PC-3 (cell line): ENCODE results near the gene MED4. TPM values are rescaled to one million over a fixed set of nuclear protein-coding genes. Genes with fewer than 3 reads are reported as not detected.
A peak's percentile ranks its signal among the peaks of the same experiment; 100 is the strongest.

ENCODE experiments used
- ATAC-seq: fragments of 200-7000 bp; cut with Tn5 transposase; 2 replicates; pipeline ENCODE4 v1.9.1; 2020; ENCODE audit warnings: mild to moderate bottlenecking, moderate library complexity
- BruUV-seq: library from RNA; stranded (reverse); fragments of 400-500 nt; replicated peaks from 2 replicates; lab custom pipeline; 2021; lab: Mats Ljungman, UMichigan
- CTCF ChIA-PET: fragments of 300-600 bp; sonication (Branson Sonifier 250); formaldehyde crosslinking; loops from one replicate; lab custom pipeline; 2022; ENCODE audit warnings: antibody characterized with exemption; lab: Charles Lee
- POLR2A ChIA-PET: fragments of 300-600 bp; sonication (Branson Sonifier 250); formaldehyde crosslinking; loops from one replicate; lab custom pipeline; 2022; ENCODE audit warnings: antibody characterized with exemption; ENCODE audit not compliant: unreplicated experiment; lab: Charles Lee
- DNase-seq: peaks from one replicate; pipeline ENCODE4 v3.0.0-alpha.2; 2015
- H2AFZ ChIP-seq: fragments of 300-600 bp; sonication (generic); 2 replicates; pipeline ENCODE4 v1.6.0; 2016; ENCODE audit warnings: antibody characterized with exemption, low read length
- H3F3A ChIP-seq: fragments of 300-600 bp; sonication (generic); one replicate; pipeline ENCODE4 v1.6.0; 2017; ENCODE audit warnings: antibody characterized with exemption, low read length, control low read depth, mild to moderate bottlenecking; ENCODE audit not compliant: unreplicated experiment
- H3K27ac ChIP-seq: fragments of 300-600 bp; sonication (generic); 2 replicates; pipeline ENCODE4 v1.5.1; 2016; ENCODE audit warnings: mild to moderate bottlenecking, low read length
- H3K27me3 ChIP-seq: fragments of 300-600 bp; sonication (generic); 2 replicates; pipeline ENCODE4 v1.6.1; 2016; ENCODE audit warnings: low read length, mixed read lengths
- H3K36me3 ChIP-seq: fragments of 300-600 bp; sonication (generic); 2 replicates; pipeline ENCODE4 v1.6.1; 2016; ENCODE audit warnings: low read depth, mixed run types, low read length, mixed read lengths
- H3K4me1 ChIP-seq: fragments of 300-600 bp; sonication (generic); 2 replicates; pipeline ENCODE4 v1.5.1; 2016; ENCODE audit warnings: low read length; ENCODE audit not compliant: insufficient read depth
- H3K4me2 ChIP-seq: fragments of 300-600 bp; sonication (generic); 2 replicates; pipeline ENCODE4 v1.6.0; 2016; ENCODE audit warnings: low read length
- H3K4me3 ChIP-seq: fragments of 300-600 bp; sonication (generic); 2 replicates; pipeline ENCODE4 v1.5.1; 2016; ENCODE audit warnings: mild to moderate bottlenecking, low read length, mixed read lengths
- H3K79me2 ChIP-seq: fragments of 300-600 bp; sonication (generic); 2 replicates; pipeline ENCODE4 v1.6.1; 2017; ENCODE audit warnings: low read length, mixed read lengths
- H3K9ac ChIP-seq: fragments of 300-600 bp; sonication (generic); 2 replicates; pipeline ENCODE4 v1.6.0; 2016; ENCODE audit warnings: mild to moderate bottlenecking, low read length
- H3K9me2 ChIP-seq: fragments of 300-600 bp; sonication (generic); replicated peaks from 2 replicates; pipeline ENCODE4 v1.6.1; 2016; ENCODE audit warnings: mixed run types, low read length, mixed read lengths
- H3K9me3 ChIP-seq: fragments of 300-600 bp; sonication (generic); 2 replicates; pipeline ENCODE4 v1.6.1; 2016; ENCODE audit warnings: low read length, mixed read lengths
- H4K20me1 ChIP-seq: fragments of 300-600 bp; sonication (generic); 2 replicates; pipeline ENCODE4 v1.6.1; 2016; ENCODE audit warnings: low read length, mixed read lengths
- EZH2 ChIP-seq: fragments of 300-600 bp; sonication (generic); IDR thresholded peaks from one replicate; pipeline ENCODE4 v1.6.1; 2017; ENCODE audit warnings: antibody characterized with exemption, mild to moderate bottlenecking, low read length; ENCODE audit not compliant: unreplicated experiment
- EZH2phosphoT487 ChIP-seq: fragments of 300-600 bp; sonication (generic); IDR thresholded peaks from 2 replicates; pipeline ENCODE4 v1.6.1; 2018; ENCODE audit warnings: mild to moderate bottlenecking, antibody characterized with exemption, low read length, borderline replicate concordance
- intact Hi-C: fragments of 100-400 bp; cut with micrococcal nuclease; formaldehyde crosslinking; loops from 2 replicates; pipeline ENCODE4 v1.9.0; 2023
- total RNA-seq: library from RNA; depleted of rRNA; stranded (reverse); fragments of >200 nt; gene quantifications from 2 replicates; pipeline ENCODE4 v1.2.3, GENCODE V29; 2014
- TF ChIP-seq, protein P1 (sequence below): fragments of 300-600 bp; sonication (generic); conservative IDR thresholded peaks from 2 replicates; pipeline ENCODE4 v1.5.1; 2017; ENCODE audit warnings: antibody characterized with exemption, low read depth, mild to moderate bottlenecking, low read length

Gene MED4
- total RNA-seq, 1 experiment from 2014 or later, result 19.0 TPM

DNA sequence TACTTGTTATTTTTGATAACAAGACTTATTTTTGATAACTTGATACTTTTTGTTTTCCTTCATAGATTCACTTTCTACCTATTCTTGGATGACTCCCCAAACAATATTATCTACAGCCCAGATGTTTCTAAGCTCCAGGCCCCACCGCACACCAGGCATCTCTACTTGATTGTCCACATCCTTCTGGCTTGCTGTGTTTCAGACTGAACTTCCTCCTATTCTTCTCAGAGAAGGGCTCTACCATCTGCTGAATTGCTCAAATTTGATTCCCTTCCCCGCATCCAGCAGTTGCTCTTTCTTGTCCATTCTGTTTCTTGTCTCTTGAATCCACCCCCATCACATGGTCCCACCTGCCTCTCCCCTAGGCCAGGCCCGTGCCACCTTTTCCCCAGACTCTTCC, 44.4 kb downstream of the MED4 start:
- no peaks in the 10 kb centered on the region for H3K9me3 ChIP-seq
- H3K36me3 ChIP-seq, result peaks cover 16% of the 10 kb centered on the region; the same call in 1 of the 2 replicates
- BruUV-seq, result no TSS peak
- H3K4me2 ChIP-seq, result no peak overlapping the region
- H4K20me1 ChIP-seq, result no peaks in the 10 kb centered on the region
- no peaks in the 10 kb centered on the region for H3K4me1 ChIP-seq
- POLR2A ChIA-PET, result no interaction called here
- H3K79me2 ChIP-seq, result no peaks in the 10 kb centered on the region
- no peak overlapping the region for H3K27ac ChIP-seq
- DNase-seq (no peak), ATAC-seq (no peak)
- intact Hi-C loops, result no loop called here
- H3F3A ChIP-seq, result no peaks in the 10 kb centered on the region
- H3K9me2 ChIP-seq, result no peaks in the 10 kb centered on the region
- TF ChIP-seq EZH2, result no peak
- TF ChIP-seq, protein P1, sequence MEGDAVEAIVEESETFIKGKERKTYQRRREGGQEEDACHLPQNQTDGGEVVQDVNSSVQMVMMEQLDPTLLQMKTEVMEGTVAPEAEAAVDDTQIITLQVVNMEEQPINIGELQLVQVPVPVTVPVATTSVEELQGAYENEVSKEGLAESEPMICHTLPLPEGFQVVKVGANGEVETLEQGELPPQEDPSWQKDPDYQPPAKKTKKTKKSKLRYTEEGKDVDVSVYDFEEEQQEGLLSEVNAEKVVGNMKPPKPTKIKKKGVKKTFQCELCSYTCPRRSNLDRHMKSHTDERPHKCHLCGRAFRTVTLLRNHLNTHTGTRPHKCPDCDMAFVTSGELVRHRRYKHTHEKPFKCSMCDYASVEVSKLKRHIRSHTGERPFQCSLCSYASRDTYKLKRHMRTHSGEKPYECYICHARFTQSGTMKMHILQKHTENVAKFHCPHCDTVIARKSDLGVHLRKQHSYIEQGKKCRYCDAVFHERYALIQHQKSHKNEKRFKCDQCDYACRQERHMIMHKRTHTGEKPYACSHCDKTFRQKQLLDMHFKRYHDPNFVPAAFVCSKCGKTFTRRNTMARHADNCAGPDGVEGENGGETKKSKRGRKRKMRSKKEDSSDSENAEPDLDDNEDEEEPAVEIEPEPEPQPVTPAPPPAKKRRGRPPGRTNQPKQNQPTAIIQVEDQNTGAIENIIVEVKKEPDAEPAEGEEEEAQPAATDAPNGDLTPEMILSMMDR, result no peak
- no peak for TF ChIP-seq EZH2phosphoT487
- H3K27me3 ChIP-seq, result no peaks in the 10 kb centered on the region
- no peak overlapping the region for H2AFZ ChIP-seq
- no peak overlapping the region for H3K4me3 ChIP-seq
- CTCF ChIA-PET, result no interaction called here
- H3K9ac ChIP-seq, result no peak overlapping the region

DNA sequence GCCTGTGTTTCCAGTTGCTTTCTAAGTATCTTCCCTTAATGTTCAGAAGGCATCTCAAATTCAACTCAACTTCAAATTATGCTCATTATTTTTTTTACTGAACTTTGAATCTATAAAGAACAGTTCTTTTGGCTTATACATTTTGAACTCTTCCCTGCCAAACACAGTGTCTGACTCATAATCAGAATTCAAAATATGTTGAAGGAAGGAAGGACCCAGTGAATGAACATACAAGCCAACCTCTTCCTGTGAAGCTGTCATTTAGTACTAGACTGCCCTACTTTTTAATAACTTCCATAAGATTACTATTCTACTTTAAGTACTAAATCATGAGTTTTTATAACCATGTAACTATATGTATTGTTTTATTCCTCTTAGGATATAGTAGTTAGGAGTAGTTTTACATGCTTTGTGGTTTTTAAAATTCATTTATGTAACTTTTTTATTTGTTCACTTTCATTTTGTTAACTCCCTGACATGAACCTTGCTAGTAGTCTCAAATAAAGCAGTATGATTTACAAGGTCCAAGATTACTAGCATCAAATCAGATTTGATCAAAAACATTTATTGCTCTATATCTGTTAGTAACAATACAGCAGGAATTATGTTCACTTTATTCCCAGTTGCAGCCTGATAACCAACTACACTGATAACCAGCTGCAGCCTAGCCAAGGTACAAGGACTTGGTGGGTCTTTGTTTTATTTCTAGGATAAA, 51.0 kb downstream of the MED4 start:
- Histone ChIP-seq H3K9me3 (no peaks in the 10 kb centered on the region), H3K79me2 (peaks cover 13% of the 10 kb centered on the region), H3K4me2 (no peak overlapping the region), H2AFZ (no peak overlapping the region), H3K27me3 (no peaks in the 10 kb centered on the region), H3K9ac (no peak overlapping the region), H3K27ac (no peak overlapping the region), H4K20me1 (peaks cover under 1% of the 10 kb centered on the region; the same call in 1 of the 2 replicates), H3K9me2 (no peaks in the 10 kb centered on the region), H3K4me1 (peaks cover 10% of the 10 kb centered on the region), H3F3A (no peaks in the 10 kb centered on the region), H3K4me3 (no peak overlapping the region), H3K36me3 (peaks cover 16% of the 10 kb centered on the region)
- BruUV-seq, result no TSS peak
- ChIA-PET POLR2A (no interaction called here), CTCF (no interaction called here)
- DNase-seq (peak; percentile 37), ATAC-seq (peak; percentile 70)
- TF ChIP-seq, protein P1, result no peak
- TF ChIP-seq EZH2, result no peak
- intact Hi-C loops, result no loop called here

- intact Hi-C loops, result no loop called here
- H3K9ac ChIP-seq, result no peak overlapping the region
- no peaks in the 10 kb centered on the region for H3F3A ChIP-seq
- ATAC-seq (no peak), DNase-seq (no peak)
- no TSS peak for BruUV-seq
- no peaks in the 10 kb centered on the region for H3K9me3 ChIP-seq
- CTCF ChIA-PET, result no interaction called here
- H3K4me2 ChIP-seq, result no peak overlapping the region
- H3K27ac ChIP-seq, result no peak overlapping the region
- H3K36me3 ChIP-seq, result peaks cover 16% of the 10 kb centered on the region
- peaks cover 24% of the 10 kb centered on the region for H3K79me2 ChIP-seq
- POLR2A ChIA-PET, result no interaction called here
- H3K4me3 ChIP-seq, result no peak overlapping the region
- H3K9me2 ChIP-seq, result no peaks in the 10 kb centered on the region
- no peak overlapping the region for H2AFZ ChIP-seq
- H3K4me1 ChIP-seq, result peaks cover 20% of the 10 kb centered on the region
- peaks cover 5% of the 10 kb centered on the region; the same call in 1 of the 2 replicates for H4K20me1 ChIP-seq
- TF ChIP-seq, protein P1, result no peak
- TF ChIP-seq EZH2phosphoT487 (no peak), EZH2 (no peak)
- H3K27me3 ChIP-seq, result no peaks in the 10 kb centered on the region
Observed at GRCh38 chr13:48042894-48043293, 52.0 kb downstream of the MED4 start.
